HG03135 (cell line): ENCODE measurements around the gene ADAP1.

Experiments used
- ATAC-seq: cut with Tn5 transposase; IDR thresholded peaks from one replicate; pipeline ENCODE4 v1.9.1; 2021; ENCODE audit warnings: mild to moderate bottlenecking, moderate library complexity; ENCODE audit not compliant: unreplicated experiment

Gene ADAP1

DNA sequence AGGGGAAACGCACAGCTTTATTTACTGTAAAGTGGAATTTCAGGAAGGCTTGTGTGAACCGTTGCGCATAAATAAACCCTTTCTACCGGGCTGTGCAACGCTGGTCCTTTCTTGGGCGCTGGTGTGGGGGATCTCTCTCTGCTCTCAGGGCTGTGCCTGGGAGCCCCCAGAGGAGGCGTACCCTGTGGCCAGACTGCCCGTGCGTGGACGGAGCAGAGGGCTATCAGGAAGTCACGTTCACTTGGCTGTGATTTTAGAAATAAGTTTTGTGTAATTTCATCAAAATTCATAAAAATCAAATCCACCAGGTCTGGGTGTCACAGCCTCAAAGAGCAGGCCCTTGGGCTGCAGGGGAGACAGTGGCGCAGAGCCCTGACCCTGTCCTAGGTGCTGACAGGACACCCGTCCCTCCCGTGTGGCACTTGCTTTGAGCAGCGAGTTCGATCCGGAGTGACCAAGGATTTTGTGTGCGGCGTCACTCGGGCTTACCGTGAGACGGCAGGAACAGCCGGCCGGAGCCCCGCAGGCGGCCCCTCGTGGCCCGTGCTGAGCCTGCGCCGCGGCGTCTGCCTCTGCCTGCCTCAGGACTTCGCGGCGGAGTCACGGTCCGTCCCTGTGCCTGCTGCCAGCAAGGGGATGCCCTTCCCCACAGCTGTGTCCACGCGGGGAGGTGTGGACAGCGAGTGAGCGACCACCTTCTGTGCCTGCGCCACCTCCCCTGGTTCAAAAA, 58.0 kb downstream of the ADAP1 start:
- ATAC-seq: no peak

DNA sequence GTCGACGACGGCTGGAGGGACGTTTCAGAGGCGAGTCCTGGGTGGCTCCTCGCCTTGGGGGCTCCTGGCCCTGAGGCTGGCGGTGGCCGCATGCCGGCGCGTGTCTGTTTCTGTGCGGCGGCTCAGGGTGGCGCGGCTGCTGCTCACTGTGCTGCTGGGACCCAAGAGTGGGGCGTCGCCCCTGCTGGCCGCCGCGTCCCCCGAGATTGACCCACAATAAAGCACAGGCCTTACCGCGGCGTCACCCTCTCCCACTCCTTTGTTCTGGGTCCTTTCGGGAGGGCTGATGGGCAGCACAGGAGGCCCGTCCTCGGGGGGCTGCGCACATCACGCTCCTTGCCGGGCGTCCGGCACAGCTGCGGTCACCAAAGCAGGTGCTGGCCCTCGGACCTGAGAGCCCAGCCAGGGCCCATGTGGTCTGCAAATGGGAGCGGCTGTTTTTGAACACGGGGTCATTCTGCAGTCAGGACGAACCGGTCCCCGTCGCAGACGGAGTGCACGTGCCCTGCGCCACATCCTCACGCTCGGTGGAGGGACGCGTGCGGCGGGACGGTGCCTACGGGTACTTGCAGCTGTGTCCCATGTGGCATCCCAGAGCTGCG, 58.9 kb downstream of the ADAP1 start:
- ATAC-seq: no peak

DNA sequence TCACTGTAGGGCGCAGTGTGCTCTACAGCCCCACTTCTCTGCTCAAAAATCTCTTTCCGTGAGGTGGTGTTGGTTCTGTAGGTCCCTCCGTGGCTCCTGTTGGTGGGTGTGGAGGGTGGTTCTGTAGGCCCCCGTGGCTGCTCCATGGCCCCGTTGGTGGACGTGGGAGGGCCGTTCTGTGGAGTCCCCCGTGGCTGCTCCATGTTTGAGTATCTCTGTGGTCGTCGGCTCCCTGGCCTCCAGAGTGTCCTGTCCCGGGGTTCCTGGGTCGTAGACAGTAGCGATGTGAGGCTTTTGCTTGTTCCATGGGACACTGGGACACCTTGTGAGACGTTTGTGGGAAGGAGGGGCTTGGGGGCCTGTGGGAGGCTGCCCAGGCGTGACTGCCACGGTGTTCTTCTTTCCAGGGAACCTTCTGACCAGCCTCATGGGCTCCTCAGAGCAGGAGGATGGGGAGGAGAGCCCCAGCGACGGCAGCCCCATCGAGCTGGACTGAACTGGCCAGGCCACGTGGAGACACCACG, 59.5 kb downstream of the ADAP1 start:
- no peak for ATAC-seq

DNA sequence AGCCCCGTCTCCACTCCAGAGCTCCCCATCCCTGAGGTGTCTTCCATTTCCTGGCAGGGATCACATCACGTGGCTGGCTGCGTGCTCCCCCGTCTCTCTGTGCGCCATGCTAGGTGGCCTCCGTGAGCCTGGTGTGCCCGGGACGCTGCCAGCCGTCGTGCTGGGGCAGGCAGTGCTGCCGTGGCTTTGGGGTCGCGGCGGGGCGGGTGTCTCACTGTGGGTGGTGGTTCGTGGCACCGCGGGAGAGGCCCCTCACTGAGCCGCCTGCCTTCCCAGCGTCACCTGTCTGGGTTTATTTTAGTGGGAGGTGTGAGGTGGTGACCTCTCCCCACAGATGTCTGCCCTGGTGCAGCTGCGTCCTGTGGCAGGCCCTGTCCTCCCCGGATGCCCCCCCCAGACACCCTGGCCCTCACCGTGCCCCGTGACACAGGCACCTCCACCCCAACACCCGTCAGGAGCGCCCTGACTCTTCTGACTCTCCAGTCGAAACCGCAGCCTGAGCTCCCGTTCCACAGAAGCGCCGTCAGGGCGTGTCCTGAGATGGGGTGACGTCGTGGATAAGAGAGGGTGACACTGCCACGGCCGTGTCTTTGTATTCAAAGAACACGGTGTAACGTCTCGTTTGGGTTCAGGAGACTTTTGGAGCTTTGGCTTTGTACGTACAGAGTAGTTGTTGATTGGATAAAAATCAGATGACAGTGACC, 60.2 kb downstream of the ADAP1 start:
- ATAC-seq: no peak

DNA sequence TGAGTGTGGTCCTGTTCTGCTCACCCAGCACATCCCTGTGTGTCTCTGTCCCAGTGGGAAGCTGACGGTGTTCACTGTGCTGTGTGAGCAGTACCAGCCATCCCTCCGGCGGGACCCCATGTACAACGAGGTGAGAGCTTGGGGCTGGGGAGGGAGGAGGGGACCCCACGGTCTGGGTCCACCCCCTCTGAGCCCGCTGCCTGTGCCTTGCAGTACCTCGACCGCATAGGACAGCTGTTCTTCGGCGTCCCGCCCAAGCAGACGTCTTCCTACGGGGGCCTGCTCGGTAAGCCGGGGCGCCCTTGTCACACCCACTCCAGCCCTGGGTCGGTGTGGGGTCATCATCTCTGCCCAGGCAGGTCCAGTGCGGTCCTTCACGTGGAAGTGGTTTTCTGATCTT, 60.8 kb downstream of the ADAP1 start:
- ATAC-seq: no peak

DNA sequence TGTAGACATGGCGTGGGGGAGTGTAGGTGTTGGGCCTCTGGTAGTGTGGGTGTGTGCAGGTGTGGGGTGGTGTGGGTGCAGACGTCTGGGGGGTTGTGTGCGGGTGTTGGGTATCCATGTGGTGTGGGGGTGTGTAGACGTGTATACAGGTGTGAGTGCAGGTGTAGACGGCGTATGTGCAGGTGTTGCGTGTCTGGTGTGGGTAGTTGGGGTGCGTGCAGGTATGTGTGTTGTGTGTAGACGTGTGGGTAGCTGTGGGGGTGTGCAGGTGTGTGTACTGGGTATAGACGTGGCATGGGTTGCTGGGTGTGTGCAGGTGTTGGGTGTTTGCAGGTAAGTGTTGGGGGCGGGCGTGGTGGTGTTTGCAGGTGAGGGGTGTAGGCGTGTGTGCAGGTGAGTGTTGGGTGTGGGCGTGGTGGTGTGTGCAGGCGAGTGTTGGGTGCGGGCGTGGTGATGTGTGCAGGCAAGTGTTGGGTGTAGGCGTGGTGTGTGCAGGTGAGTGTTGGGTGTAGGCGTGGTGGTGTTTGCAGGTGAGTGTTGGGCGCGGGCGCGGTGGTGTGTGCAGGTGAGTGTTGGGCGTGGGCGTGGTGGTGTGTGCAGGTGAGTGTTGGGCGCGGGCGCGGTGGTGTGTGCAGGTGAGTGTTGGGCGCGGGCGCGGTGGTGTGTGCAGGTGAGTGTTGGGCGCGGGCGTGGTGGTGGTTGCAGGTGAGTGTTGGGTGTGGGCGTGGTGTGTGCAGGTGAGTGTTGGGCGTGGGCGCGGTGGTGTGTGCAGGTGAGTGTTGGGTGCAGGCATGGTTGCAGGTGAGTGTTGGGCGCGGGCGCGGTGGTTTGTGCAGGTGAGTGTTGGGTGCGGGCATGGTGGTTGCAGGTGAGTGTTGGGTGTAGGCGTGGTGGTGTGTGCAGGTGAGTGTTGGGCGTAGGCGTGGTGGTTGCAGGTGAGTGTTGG, 61.6 kb downstream of the ADAP1 start:
- no peak for ATAC-seq

DNA sequence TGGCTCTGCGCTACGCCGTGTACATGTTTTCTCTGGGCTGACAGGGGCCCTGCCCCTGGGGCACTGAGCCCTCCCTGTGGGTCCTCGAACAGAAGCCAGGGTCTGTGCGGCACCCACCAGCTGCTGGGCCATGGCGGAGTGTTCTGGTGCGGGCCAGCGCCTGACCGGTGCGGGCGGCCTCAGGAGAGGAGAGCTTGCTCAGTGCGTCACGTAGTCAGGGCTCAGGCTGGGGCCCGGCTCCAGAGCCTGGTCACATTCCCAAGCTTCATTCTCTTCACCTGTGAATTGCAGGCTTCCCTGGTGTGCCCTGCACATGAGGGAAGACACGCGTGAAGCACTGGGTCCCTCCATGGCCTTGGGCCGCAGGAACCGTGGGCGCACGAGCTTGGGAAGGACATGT, 62.7 kb downstream of the ADAP1 start:
- ATAC-seq: no peak

DNA sequence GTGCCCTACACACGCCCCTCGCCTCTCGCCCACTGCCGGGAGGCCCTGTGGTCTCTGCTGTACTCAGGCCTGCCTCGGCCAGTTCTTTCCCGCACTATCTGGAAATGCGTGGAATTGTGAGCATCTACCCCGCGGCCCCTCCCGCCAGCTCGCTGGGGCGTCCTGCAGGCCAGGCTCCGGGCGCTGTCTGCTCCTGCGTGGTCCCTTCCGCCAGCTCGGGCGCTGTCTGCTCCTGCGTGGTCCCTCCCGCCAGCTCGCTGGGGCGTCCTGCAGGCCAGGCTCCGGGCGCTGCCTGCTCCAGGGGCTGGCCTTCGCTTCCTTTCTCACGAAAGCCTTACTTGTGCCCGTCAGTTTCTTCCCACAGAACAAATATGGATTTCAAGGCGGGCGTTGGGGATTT, 63.2 kb downstream of the ADAP1 start:
- no peak for ATAC-seq

DNA sequence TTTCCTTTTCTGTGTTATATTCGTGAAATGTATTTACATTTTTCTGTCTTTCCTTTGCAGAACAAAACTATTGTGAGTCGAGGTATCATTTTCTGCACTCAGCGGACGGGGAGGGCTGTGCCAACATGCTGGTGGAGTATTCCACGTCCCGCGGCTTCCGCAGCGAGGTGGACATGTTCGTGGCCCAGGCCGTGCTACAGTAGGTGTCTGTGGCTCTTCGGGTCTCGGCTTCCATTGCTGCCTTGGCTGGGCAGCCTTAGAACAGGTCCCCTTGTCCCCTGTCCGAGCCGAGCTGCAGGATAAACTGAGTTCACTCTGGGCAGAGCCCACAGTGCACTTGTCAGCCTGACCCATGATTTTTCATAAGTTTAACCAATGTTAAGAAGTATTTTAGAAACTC, 63.6 kb downstream of the ADAP1 start:
- no peak for ATAC-seq

DNA sequence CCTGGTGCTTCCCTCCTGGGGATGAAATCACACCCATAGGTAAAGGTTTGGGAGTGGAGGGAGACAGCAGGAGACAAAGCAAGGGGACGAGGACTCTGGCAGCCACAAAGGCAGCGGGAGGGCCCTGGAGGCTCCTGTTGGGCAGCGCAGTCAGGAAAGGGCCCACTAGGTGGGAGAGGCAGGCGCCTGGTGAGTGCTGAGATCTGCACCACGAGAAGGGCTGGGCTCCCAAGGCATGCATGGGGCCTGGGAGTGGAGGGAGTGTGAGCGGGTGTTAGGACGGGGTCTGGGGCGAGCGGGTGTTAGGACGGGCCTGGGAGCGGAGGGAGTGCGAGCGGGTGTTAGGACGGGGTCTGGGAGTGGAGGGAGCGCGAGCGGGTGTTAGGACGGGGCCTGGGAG, 65.1 kb downstream of the ADAP1 start:
- no peak for ATAC-seq

DNA sequence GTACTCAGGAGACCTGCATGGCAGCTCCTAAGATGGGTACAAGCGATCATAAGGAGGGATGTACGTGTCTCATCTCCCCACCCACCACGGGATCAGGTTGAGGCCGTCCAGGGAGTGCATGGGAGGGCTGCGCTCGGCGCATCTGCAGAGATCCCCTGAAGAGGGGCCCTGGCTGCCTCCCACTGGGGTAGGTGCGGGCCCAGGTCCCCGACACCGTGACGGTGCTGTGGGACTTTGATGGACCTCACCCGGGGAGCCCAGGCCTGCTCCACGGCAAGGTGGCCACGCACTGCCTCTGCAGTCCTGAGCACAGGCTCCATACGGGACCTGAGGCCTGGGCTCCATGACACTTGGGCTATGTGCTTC, 65.5 kb downstream of the ADAP1 start:
- no peak for ATAC-seq

DNA sequence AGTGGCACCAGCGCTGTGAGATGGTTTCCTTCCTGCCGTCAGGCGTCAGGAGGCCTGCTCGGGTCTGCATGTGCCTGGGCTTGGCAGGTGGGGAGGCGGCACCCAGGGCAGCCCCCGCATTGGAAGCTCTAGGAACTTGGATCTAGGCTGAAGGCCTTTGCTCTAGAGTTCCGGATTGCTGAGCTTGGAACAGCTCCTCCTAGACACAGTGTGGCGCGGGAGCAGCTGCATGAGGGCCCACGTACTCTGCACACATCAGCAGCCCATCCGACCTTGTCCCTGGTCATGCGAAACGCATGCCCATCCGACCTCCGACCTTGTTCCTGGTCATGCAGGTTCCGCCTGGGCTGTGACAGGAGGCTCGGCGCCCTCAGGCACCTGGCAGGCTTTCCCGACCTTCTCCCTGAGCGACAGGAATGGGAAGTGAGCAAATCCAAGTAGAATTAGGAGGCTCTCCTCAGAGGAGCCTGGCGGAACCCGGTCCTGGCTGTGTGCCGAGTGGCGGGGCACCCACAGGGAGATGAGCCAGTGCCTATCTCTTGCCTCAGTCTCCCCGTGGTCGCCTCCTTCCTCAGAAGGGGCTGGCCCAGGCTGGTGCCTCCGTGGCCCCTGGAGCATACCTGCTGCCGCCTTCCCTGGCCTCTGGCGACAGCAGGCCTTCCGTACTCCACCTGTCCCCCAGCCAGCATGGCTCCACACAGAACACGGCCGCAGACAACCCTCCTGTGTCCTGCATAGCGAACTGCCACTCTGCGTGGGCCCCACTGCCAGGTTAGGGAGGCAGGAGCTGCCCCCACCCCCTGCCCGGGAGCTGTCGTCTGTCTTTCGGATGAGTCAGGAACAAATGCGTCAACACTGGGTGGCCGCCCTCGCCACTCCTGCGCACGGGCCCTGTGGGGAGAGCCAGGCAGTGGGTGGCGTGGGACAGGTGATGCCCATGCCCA, 66.1 kb downstream of the ADAP1 start:
- ATAC-seq: no peak

DNA sequence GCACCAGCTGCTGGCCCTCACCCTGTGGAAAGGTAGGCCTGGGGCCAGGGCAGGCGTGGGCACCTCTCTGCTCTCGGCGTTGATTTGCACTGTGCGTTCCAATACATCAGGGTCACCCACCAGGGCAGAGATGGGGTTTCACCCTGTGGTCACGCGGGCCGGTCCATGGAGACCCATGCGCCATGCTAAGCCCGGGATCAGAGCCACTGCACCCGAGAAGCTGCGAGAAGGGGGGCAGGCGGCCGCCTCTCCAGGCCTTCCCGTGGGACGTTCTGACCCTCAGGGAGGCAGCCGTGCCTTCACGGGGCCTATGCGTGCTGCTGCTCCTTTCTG, 67.0 kb downstream of the ADAP1 start:
- no peak for ATAC-seq

DNA sequence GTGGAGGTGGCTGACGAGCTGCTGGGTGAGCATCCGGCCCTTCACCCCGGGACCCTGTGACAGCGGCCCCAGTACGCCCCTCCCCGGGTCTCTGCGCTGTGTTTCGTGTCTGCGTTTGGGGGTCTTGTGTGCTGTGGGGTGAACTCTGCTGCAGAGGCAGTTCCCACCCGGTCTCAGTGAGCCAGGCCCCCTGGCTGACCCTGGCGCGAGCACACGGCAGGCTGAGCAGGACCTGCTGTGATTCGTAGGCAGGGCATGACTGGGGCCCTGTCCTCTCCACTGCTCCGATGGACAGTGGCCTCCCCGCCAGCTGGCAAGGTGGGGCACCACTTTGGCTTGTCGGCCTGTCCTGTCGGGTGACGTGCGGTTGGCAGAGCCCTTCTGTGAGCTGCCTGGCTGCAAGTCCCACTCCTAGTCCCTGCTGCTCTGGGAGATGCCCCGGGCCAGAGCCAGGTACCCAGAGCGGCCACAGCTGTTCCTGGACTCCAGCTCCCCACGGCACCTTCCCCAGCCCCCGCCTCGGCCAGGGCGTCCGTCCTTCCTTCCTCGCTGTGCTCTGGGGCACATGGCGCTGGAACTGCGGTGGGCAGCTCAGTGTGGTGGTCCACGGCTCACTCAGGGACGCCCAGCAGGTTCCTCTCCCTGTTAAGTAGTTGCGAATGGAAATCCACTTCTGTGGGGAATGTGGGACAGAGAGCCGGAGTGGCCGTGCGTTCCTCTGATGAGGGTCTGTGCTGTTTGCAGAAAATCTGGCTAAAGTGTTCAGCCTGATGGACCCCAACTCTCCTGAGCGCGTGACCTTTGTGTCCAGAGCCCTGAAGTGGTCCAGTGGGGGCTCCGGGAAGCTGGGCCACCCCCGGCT, 67.6 kb downstream of the ADAP1 start:
- no peak for ATAC-seq

DNA sequence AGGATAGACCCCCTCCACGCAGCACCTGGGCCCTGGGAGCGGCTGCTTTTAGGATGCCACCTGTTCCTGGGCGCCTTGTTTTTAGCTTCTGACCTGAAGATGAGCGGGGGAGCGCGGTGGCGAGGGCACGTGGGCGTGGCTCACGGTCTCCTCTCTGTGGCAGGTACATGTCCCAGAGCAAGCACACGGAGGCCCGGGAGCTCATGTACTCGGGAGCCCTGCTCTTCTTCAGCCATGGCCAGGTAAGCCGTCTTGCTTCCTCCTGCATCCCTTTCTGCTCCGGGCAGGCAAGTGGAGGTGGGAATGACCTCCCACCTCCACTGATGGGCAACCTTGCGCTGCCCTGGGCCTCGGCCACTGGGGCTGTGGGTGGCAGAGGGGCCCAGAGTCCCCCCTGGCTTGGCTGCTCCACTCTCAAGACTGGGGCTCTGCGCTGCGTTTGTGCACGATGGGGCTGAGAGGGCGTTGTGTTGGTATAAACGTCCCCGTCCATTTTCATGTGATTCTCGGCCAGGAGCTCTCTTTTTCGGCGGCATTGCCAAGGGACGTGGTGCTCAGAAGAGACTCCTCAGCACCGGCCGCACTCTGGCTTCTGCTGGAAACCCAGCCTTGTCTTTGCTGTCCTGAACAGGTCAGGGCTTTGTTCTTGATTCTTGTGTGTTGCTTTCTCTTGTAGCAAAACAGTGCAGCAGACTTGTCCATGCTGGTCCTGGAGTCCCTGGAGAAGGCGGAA, 68.4 kb downstream of the ADAP1 start:
- no peak for ATAC-seq

DNA sequence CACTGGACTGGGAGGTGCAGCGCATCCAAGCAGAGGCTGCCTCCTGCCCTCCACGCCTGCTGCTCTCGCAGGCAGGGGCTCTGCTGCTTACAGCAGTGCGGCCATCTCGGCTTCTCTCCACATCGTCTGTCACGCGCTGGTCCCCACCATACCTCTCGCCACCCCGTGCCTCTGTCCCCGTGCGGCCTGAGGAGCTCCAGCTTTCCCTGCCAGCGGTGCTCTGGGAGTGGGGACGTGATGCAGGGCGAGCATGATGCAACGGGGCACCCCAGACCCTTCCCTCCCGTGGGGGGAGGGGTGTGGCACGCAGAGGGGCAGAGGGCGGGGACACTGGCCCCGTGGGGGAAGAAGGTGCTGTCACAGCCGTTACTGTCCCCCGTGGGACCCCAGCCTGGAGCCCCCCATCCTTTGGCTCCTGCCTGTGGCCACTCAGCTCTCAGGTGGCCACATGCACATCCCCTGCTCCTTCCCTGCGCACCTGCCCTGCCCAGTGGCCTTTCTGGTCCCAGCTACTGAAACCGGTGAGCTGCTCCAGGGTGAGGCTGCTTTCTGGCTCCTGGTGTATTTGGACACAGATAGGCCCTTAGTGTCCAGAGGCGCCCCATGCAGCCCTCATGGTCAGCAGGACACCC, 69.1 kb downstream of the ADAP1 start:
- no peak for ATAC-seq

DNA sequence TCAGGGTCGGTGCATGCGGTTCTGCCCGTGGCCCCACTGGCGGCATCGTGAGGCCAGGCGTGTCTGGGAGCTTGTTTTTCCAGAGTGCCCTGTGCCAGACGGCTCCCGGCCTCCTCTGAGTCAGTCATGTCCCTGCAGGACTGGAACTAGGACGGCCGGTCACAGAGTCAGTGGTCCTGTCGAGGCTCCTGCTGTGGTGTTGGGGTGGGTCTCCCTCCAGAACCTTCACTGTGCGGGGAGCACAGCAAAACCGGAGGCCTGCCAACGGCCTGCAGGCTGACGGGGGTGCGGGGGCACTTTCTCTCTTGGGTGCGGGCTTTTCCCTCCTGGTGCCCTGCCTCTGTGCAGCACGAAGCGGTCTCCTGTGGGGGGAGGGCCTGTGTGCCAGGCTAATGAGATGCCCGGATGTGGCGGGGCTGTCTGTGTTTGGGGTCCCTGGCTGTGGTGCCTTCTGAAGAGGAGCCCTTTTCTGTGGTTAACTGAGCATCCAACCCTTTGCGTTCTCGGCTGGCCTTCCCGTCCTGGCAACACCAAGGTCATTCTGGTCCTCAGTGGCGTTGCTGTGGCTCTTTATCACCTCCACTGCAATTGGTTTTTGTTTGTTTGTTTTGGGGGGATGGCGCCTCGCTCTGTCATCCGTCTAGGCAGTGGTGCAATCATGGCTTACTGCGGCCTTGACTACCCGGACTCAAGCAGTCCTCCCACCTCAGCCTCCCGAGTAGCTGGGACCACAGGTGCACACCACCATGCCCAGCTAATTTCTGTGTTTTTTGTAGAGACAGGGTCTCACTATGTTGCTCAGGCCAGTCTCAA, 70.1 kb downstream of the ADAP1 start:
- ATAC-seq: no peak
